Thoracic aorta (tissue), 2 donors: Measurements from ENCODE around the gene RAB7A. TPM values are rescaled to one million over a fixed set of nuclear protein-coding genes. Genes with fewer than 3 reads are reported as not detected.

ENCODE experiments used
- ATAC-seq: fragments of 150-250 bp; one replicate; pipeline ENCODE4 v1.8.0; 2017; ENCODE audit warnings: low read depth; ENCODE audit not compliant: insufficient number of reproducible peaks, low FRiP score
- DNase-seq: peaks from one replicate; pipeline ENCODE4 v3.0.0-alpha.2; 2020; ENCODE audit warnings: low spot score
- H3K27ac ChIP-seq, 2 donors: fragments of 200-600 bp; sonication (generic); 1 replicate in 1 of 2; 2 replicates in 1 of 2; pipeline ENCODE4 v1.5.1; 2016; ENCODE audit warnings: mild to moderate bottlenecking in 2 of 2, moderate library complexity in 2 of 2
- H3K27me3 ChIP-seq: fragments of 200-600 bp; sonication (generic); replicated peaks from 2 replicates; pipeline ENCODE4 v1.6.0; 2016; ENCODE audit warnings: mild to moderate bottlenecking; ENCODE audit not compliant: insufficient read depth
- H3K36me3 ChIP-seq: fragments of 200-600 bp; sonication (generic); one replicate; pipeline ENCODE4 v1.5.1; 2016
- H3K4me1 ChIP-seq, 2 donors: fragments of 200-600 bp; sonication (generic); 1 replicate in 1 of 2; 2 replicates in 1 of 2; pipeline versions ENCODE4 v1.5.1 to v1.6.0; 2016; ENCODE audit warnings: low read depth in 2 of 2, mild to moderate bottlenecking in 1 of 2; ENCODE audit not compliant: control insufficient read depth in 1 of 2
- H3K4me3 ChIP-seq: fragments of 200-600 bp; sonication (generic); 2 replicates; pipeline ENCODE4 v1.5.1; 2016; ENCODE audit warnings: mild to moderate bottlenecking
- H3K9me3 ChIP-seq: fragments of 200-600 bp; sonication (generic); 2 replicates; pipeline ENCODE4 v1.5.1; 2016
- CTCF ChIP-seq: fragments of 200-600 bp; sonication (generic); IDR thresholded peaks from one replicate; pipeline ENCODE4 v1.5.1; 2019; ENCODE audit warnings: antibody characterized with exemption
- total RNA-seq, 2 donors: library from RNA; depleted of rRNA; stranded (reverse); fragments of >200 nt; gene quantifications; one replicate each; pipeline versions ENCODE4 v1.1.0 to v1.2.3, GENCODE V29; 2016

RAB7A gene
- total RNA-seq, 2 donors from 2014 or later = 73.1 to 108 TPM

- no peak for DNase-seq
- Histone ChIP-seq H3K36me3 (no peaks in the 10 kb centered on the region), H3K4me1 (no peaks in the 10 kb centered on the region), H3K4me3 (no peak overlapping the region), H3K27me3 (no peaks in the 10 kb centered on the region), H3K9me3 (no peaks in the 10 kb centered on the region), H3K27ac (no peak overlapping the region)
- no peak for TF ChIP-seq CTCF
- no peak for ATAC-seq
Measured at GRCh38 chr3:128707928-128708494, 18.0 kb upstream of the RAB7A start.

GRCh38 chr3:128709038-128709437 lies 16.9 kb upstream of the RAB7A start:
- Histone ChIP-seq H3K27me3 (no peaks in the 10 kb centered on the region), H3K4me3 (no peak overlapping the region), H3K4me1 (no peaks in the 10 kb centered on the region), H3K36me3 (no peaks in the 10 kb centered on the region), H3K27ac (no peak overlapping the region), H3K9me3 (no peaks in the 10 kb centered on the region)
- TF ChIP-seq CTCF = no peak
- ATAC-seq = no peak
- no peak for DNase-seq

GRCh38 chr3:128709506-128710210 lies 16.3 kb upstream of the RAB7A start:
- DNase-seq (no peak), ATAC-seq (no peak)
- no peaks in the 10 kb centered on the region for H3K4me1 ChIP-seq
- no peaks in the 10 kb centered on the region for H3K36me3 ChIP-seq
- H3K4me3 ChIP-seq = no peak overlapping the region
- H3K9me3 ChIP-seq = no peaks in the 10 kb centered on the region
- no peaks in the 10 kb centered on the region for H3K27me3 ChIP-seq
- no peak for TF ChIP-seq CTCF
- H3K27ac ChIP-seq = no peak overlapping the region

GRCh38 chr3:128710816-128711433 lies 15.1 kb upstream of the RAB7A start:
- H3K27ac ChIP-seq = no peak overlapping the region
- DNase-seq = no peak
- TF ChIP-seq CTCF = no peak
- no peak for ATAC-seq
- no peaks in the 10 kb centered on the region for H3K4me1 ChIP-seq
- H3K9me3 ChIP-seq = no peaks in the 10 kb centered on the region
- no peak overlapping the region for H3K4me3 ChIP-seq
- no peaks in the 10 kb centered on the region for H3K27me3 ChIP-seq
- no peaks in the 10 kb centered on the region for H3K36me3 ChIP-seq

GRCh38 chr3:128712848-128713247 lies 13.1 kb upstream of the RAB7A start:
- ATAC-seq = no peak
- no peaks in the 10 kb centered on the region for H3K36me3 ChIP-seq
- TF ChIP-seq CTCF = no peak
- no peaks in the 10 kb centered on the region for H3K27me3 ChIP-seq
- no peak overlapping the region for H3K4me3 ChIP-seq
- DNase-seq = no peak
- no peak overlapping the region for H3K27ac ChIP-seq
- H3K4me1 ChIP-seq = no peaks in the 10 kb centered on the region
- H3K9me3 ChIP-seq = no peaks in the 10 kb centered on the region
